Loucy (cell line): ENCODE data around the gene MACO1.

ENCODE experiments used
- CTCF ChIP-seq: fragments of 200-600 bp; sonication (generic); conservative IDR thresholded peaks from 2 replicates; pipeline ENCODE4 v1.5.1; 2014; ENCODE audit warnings: mild to moderate bottlenecking, antibody characterized with exemption, low read length
- EZH2phosphoT487 ChIP-seq: fragments of 200-600 bp; IDR thresholded peaks from 2 replicates; pipeline ENCODE4 v1.6.1; 2018; ENCODE audit warnings: antibody characterized with exemption, mild to moderate bottlenecking, moderate library complexity, borderline replicate concordance

GRCh38 chr1:25428475-25429166 lies 2.1 kb upstream of the MACO1 start:
- no peak for TF ChIP-seq CTCF
- no peak for TF ChIP-seq EZH2phosphoT487
